ENCODE data around the gene HAS3. TPM values are rescaled to one million over a fixed set of nuclear protein-coding genes. Genes with fewer than 3 reads are reported as not detected.
"Not testable (repeated sequence)": the region's sequence is repeated elsewhere in the genome, so short reads cannot be mapped to it uniquely, and the experiment has no call there.

Gene HAS3
- total RNA-seq, 1 donor from 2014 or later: 1.2 TPM

DNA sequence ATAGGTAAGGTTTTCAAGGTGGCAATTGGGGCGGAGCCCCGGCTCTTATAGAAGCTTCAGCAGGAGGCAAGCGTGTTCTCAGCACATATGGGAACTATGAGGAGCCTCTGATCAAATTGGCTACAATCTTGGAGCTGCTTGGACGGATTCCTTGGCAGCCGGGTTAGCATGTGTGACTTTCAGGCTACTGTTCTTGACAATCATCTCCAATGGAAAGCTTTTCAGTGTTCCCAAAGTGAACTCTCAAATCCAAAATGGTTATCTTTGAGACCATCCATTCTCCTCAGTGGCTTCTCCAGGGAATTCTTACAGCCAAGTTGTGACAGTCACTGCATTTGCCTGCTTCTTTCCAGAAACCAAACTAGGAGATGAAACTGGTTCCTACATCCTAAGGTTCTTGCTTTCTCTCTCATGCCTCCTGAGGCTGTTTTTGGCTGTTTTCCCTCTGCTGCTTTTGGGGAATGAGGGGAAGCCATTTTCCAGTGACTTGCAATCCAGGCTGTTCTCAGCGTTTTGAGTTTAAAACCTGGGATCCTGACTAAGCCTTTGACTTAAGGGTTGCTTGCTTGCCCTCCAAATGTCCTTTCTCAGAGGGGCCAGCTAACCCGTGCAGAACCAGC, 10.9 kb downstream of the HAS3 start:
- DNase-seq (ENCODE audit: low spot score): no peak

DNA sequence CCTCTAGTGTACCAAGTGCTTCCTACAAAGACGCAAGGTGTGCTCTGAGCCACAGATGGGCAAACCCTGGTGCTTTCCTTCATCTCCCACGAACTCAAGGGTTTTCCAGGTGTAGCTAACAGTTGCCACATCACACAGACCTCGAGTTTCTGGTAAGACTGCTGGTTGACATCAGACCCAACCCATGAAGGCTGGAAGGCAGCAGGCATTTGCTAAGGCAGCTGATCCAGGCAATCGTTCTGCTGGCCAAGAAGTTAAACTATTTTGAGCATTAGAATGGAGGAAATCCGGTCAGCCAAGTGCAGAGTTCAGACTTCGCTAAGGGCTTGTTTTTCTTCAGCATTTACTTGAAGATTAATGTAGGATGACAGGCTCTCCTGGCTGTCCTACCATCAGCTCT, 11.5 kb downstream of the HAS3 start:
- no peak for DNase-seq (ENCODE audit: low spot score)

DNA sequence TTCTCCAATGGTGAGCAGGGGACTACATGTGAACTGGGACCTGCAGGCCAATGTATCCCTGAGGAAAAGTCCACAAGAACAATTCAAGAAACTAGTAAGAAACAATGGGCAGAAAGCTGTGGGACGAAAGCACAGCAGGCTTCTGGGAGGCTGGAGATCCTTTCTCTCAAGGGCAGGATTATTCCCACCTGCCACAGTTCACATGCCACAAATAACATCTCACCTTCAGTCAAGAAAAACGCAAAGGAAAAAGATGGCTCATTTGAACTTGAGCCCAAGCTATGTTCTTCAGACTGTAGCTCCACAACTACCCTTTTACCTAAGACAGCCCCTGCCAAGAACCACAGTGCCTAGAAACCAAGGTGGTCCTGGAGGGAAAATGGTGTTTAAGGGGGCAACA, 13.0 kb downstream of the HAS3 start:
- no peak for DNase-seq (ENCODE audit: low spot score)

DNA sequence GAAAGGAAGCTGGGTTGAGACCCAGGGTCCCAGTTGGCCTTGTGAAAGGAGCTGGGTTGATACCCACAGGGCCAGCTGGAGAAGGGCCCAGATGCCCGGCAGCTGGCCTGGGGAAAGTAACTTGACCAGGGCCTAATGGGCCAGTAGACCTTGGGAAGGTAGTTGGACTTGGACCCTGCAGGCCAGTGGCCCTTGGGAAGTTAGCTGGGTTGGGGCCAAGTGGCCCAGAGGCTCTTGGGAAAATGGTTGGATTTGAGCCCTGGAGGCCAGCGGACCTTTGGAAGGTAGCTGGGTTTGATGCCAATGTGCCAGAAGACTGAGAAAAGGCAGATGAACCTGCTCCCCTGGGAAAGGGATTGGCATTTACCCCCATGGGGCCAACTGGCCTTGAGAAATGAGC, 13.5 kb downstream of the HAS3 start:
- no peak for DNase-seq (ENCODE audit: low spot score)

DNA sequence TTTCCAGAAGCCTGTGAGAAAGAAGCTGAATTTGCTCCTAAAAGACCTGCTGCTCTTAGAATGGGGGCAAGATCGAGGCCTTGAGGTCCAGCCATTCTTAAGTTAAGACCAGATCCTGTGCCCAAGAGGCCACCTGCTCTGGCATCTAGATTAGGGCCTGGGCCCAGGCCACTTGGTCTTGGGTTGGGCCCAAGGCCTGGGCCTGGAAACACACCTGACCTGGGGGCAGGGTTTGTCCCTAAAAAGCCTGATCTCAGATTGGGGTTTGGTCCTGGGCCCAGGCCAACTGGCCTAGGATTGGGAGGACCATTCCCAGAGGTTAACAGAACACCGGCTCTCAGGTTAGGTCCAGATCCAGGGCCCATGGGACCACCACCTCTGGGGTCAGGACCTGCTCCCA, 14.1 kb downstream of the HAS3 start:
- DNase-seq (ENCODE audit: low spot score): no peak

DNA sequence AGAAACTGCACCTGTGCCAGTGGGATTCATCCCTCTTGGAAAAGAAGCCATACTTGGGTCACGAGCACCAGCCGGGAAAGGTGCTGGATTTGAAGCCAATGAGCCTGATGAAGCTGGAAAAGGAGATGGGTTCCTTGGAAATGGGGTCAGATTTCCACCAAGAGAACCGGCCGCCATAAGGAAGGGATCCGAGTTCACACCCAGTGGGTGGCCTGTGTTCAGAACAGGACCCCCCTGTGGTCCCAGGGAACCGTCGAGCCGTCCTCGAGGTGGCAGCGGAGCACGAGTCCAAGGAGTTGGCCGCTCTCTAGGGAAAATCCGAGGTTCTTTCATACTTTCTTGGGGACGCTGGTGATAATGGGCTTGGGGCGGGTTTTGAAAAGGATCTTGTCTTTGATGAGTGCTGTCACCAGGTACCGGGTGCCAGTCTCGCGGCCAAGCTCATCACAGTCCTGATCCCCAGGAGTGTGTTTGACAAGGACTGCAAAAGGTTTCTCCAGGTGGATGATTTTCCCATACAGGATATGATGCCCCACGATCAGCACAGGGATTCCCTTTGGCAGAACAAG, 14.7 kb downstream of the HAS3 start:
- no peak for DNase-seq (ENCODE audit: low spot score)

DNA sequence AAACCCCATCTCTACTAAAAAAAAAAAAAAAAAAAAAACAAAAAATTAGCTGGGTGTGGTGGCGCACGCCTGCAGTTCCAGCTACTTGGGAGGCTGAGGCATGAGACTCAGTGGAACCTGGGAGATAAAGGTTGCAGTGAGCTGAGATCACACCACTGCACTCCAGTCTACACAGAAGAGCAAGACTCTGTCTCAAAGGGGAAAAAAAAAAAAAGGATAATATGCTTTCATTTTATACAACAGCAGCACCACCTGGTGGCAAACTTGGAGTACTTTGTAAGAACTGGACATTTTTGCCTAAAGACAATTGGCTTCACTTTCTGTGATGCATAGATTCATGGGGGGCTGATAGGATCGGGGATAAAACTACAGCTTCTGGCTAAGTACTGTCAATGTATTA, 18.5 kb downstream of the HAS3 start:
- peak; percentile 54 for DNase-seq (ENCODE audit: low spot score)

DNA sequence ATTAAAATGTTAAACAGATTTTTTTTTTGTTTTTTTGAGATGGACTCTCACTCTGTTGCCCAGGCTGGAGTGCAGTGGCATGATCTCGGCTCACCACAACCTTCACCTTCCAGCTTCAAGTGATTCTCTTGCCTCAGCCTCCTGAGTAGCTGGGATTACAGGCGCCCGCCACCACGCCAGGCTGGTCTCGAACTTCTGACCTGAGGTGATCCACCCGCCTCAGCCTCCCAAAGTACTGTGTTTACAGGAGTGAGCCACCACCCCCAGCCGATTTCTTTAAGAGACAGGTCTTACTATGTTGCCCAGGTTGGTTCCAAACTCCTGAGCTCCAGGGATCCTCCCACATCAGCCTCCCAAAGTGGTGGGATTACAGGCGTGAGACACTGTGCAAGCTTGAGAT, 19.0 kb downstream of the HAS3 start:
- DNase-seq (ENCODE audit: low spot score): not testable (repeated sequence)

DNA sequence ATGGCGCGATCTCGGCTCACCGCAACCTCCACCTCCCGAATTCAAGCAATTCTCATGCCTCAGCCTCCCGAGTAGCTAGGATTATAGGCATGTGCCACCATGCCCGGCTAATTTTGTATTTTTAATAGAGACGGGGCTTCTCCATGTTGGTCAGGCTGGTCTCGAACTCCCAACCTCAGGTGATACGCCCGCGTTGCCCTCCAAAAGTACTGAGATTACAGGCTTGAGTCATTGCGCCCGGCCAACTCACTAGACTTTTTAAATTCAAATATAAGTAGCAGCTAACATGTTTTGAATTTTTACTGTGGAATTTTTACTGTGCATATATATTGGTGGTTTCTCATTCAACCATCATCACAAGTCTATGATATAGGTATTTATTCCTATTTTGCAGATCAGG, 19.5 kb downstream of the HAS3 start:
- DNase-seq (ENCODE audit: low spot score): not testable (repeated sequence)

DNA sequence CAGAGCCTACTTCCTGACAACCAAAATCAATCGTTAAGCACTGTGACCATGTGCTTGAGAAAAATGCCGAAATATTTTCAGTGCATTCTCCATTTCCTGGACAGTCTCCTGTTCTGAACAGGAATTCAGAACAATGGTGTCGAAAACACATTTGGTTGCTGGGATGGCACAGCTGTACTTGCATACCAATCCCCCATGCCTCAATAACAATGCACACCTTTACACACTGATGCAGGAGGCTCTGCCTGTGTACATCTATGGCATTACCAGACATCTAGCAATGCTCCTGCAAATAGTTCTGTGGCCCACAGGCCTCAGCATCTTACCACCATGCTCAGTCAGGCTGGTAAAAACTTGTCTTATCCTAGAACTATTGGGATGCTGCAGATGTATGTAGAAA, 20.8 kb downstream of the HAS3 start:
- no peak for DNase-seq (ENCODE audit: low spot score)

DNA sequence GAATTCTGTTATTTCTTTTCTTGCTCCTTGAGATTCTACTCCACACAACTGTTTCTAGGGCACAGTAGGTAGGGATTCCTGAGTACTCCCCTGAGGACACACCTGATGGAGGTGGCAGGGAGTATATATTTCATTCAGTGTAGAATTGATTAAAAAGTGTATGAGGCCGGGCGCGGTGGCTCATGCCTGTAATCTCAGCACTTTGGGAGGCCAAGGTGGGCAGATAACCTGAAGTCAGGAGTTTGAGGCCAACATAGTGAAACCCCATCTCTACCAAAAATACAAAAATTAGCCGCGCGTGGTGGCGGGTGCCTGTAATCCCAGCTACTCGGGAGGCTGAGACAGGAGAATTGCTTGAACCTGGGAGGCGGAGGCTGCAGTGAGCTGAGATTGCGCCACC, 21.3 kb downstream of the HAS3 start:
- not testable (repeated sequence) for DNase-seq (ENCODE audit: low spot score)

DNA sequence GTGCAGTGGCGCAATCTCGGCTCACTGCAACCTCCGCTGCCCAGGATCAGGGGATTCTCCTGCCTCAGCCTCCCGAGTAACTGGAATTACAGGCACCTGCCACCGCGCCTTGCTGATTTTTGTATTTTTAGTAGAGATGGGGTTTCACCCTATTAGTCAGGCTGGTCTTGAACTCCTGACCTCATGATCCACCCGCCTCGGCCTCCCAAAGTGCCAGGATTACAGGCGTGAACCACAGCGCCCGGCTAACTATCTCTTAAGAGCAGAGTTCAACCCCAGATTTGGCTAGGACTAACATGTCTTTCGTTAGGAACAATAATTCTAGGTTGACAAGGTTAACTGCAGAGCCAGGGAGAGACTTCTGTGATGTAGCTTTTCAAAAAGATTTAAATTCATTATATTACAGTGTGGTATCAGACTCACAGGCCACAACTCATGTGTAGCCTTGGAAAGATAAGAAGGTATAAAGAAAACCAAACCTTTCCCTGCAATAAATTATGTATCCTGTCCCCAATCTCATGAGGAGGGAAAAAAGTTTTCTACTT, 22.6 kb downstream of the HAS3 start:
- no peak for DNase-seq (ENCODE audit: low spot score)

DNA sequence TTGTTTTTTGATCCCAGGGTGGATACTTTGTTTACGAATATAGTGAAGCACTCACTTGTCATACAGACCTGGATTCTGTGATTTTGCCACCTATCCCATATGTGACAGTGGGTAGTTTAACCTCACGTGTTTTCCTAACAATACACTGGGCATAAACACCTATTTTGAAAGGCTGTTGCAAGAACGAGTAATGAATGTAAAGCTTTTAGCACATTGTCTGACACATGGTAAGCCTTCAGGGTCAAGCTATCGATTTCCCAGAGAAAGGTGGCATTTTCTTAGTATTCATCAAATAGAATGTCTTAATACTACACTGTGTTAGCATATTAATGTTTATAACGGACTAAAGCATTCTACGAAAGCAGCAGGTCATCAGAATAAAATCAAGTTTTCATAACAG, 25.0 kb downstream of the HAS3 start:
- DNase-seq (ENCODE audit: low spot score): no peak

DNA sequence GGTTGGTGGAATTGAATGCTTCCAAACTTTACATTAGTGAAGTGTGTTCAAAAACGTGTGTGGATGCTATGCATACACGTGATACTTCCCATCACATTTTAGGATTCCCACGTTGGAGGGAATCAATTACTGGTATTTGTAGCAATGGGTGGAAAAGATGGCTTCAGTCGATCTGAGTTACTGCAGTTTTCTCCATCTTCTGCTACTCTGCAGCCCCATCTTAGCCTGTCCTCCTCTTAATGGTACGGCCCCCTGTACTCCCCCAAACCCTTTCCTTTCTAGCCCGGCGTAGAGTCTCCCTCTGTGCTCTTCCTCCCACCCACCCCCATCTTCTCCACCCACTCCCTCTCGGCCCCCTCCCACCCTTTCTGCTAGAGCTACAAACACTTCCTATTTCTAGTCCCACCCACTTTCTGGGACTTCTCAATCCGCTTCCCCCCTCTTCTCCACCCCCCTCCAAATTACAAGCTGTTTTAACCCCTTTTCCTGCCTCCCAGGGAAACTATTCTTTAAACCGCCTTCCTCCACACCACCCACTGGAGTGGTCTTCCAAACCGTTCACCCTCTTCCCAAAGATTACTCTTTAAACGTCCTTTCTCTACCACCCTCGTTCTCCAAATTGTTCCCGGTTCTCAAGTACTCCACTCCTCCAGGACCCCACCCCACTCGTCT, 25.9 kb downstream of the HAS3 start:
- DNase-seq (ENCODE audit: low spot score): no peak

DNA sequence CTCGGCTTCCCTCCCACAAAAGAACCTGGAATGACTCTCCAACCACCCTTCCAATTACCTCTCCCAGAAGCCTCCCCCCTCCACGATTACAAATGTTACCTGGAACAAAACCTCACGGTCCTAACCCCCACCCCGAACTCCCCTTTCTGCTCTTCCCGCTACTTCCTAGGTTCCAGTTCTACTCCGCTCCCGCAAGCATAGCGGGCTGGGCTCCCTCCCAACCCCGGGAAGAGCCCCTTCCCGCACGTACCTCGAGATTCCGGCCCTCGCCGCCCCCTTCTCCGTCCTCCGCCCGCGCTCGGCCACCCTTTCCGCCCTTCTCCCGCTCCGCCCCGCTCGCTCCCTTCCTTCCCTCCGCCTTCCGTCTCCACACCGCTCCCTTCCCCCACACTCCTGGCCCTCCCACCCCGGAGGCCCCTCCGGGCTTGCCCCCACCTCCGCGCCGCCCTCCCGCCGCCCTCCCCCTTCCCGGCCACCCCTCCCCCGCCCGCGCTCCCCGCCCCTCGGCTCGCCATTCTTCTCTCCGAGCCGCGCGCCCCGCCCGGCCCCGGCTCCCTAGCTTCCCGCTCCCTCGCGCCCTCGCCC, 26.5 kb downstream of the HAS3 start:
- peak; percentile 48 for DNase-seq (ENCODE audit: low spot score)

DNA sequence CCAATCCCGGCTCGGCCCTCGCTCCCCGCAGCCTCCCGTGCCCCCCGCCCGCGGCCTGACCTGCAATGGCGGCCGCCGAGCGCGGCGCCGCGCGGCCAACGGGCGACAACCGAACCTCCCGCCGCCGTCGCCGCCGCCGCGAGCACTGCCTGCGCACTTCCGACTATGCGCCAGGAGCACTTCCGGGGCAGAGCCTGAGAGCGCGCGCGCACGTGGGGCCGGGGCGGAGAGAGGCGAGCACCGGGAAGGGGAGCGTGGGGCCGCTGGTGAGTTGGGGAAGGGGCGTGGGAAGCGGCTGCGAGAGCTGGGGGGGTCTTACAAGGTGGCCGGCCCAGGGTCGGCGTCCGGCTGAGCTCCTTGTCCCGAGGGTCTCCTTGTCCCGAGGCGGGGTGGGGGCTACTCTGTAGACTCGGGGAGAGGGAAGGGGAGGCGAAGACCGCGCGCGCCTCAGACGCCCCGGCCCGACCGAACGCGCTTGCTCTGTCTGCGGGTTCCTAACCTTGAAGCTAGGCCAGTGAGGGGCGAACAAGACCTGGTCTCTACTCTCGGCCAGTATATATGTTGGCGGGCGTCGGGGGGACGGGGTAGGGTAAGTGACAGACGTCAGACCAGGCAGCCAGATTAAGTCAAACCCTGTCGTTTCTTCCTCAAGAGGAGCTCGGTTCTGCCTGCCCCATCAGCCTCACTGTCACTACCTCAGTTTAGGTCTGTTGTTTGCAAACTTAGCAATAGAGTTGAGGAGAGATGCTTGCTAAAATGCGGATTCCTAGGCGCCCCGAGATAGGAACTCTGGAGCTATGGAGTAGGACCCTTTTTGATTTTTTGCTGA, 27.2 kb downstream of the HAS3 start, which contains the start of the genes CHTF8 and UTP4:
Gene CHTF8 (minus strand): TSS at position 165 of the 829 bp plus-strand sequence. CDS start 11,130 bp downstream, outside the sequence.
Gene UTP4 (plus strand): TSS at position 226 of the 829 bp plus-strand sequence. CDS start 811 bp downstream, outside the sequence.
- peak; percentile 82 for DNase-seq (ENCODE audit: low spot score)

DNA sequence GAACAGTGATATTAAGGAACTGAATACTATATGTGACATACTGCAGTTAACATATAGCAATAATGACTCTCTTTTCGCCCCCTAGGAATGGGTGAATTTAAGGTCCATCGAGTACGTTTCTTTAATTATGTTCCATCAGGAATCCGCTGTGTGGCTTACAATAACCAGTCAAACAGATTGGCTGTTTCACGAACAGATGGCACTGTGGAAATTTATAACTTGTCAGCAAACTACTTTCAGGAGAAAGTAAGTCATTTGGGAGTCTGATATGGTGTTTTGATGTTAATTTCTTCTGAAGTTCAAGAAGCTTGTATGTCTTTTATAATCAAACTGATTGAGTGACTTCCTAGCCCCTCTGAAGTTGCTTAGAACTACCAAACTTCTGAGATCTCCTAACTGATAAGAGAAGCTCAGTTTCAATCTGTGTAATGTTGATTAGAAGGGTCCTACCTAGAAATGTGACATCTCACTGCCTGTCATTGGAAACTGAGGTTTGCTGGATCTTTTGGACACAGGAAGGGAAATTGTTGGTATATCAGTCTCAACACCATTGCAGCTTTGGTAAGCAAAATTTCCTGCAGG, 28.0 kb downstream of the HAS3 start:
- DNase-seq (ENCODE audit: low spot score): no peak

DNA sequence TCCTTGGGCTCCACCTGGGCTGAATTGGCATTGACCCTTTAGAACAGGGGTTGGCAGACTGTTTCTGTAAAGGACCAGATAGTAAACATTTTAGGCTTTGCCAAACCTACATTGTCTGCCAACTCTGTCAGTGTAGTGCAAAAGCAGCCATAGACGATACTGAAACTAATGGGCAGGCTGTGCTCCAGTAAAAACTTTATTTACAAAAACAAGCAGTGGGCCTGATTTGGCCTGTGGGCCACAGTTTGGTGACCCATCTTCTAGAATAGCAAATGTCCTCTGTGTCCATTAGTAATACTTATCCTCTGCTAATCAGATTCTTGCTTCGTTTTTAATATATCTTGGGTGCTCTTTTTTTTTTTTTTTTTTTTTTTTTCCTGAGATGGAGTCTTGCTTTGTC, 33.2 kb downstream of the HAS3 start:
- no peak for DNase-seq (ENCODE audit: low spot score)

DNA sequence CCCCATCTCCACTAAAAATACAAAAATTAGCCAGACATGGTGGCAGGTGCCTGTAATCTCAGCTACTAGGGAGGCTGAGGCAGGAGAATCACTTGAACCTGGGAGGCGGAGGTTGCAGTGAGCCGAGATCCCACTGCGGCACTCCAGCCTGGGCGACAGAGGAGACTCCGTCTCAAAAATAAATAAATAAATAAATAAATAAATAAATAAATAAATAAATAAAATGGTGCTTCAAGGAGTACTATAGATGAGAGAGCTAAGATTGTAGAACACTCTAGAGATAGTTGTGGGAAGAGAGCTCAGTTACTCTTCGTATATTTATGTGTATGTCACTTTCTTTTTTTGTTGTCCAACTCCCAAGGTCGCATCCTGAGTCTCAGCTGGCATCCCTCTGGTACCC, 34.0 kb downstream of the HAS3 start:
- not testable (repeated sequence) for DNase-seq (ENCODE audit: low spot score)

DNA sequence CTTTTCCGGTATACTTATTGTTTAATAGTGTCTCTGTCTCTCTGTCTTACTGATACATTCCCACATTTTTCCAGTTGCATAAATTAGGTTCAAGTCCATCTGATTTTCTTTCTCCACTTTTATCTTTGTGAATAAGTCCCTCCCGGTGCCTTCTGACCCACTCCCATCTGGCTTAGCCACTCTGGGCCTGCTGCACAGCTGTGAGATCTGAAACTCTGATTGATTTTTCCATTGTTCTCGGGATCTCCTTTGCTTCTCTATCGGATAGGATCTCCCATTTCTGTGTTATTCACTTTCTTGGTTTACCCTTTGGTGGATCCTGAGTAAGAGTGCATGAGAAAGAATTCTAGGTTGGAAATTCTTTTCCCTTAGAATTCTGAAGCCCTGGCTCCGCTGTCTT, 35.6 kb downstream of the HAS3 start:
- DNase-seq (ENCODE audit: low spot score): no peak

DNA sequence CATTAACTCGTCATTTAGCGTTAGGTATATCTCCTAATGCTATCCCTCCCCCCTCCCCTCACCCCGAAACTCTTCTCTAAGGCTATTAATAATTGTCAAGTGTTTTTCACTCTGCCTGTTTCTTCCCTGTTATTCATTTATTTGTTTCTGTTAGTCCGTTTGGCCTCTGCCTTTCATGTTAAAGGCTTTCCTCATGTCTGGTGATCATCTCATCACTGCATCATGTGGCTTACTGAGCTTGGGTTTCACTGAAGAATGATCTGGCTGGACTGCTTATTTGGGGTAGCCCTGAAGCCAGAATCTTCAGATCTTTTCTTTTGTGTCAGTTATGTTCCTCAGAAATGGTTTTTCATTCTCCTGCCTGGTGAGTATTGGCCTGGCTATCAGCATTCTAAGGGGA, 36.5 kb downstream of the HAS3 start:
- DNase-seq (ENCODE audit: low spot score): no peak
